Endothelial cell of umbilical vein (primary cell): ENCODE results near the gene PHC2. TPM values are rescaled to one million over a fixed set of nuclear protein-coding genes. Genes with fewer than 3 reads are reported as not detected.
A peak's percentile ranks its signal among the peaks of the same experiment; 100 is the strongest.

Source experiments
- BruUV-seq: library from RNA; stranded (reverse); fragments of 400-500 nt; replicated peaks from 2 replicates; lab custom pipeline; 2021; lab: Mats Ljungman, UMichigan
- CTCF ChIA-PET: fragments of 300-600, 350-600 bp; sonication (Branson Sonifier 250); formaldehyde crosslinking; loops from one replicate; lab custom pipeline; 2021; ENCODE audit warnings: antibody characterized with exemption, inconsistent platforms; lab: Charles Lee
- POLR2A ChIA-PET: fragments of 300-600, 350-600 bp; sonication (Branson Sonifier 250); formaldehyde crosslinking; loops from one replicate; lab custom pipeline; 2021; ENCODE audit warnings: antibody characterized with exemption, inconsistent platforms; lab: Charles Lee
- DNase-seq: peaks from one replicate; pipeline ENCODE4 v3.0.0-alpha.2; 2011; ENCODE audit warnings: low read depth, low spot score
- FAIRE-seq: peaks from 2 replicates; lab custom pipeline; 2011; peaks lifted over from hg19 to GRCh38; lab: Jason Lieb, UNC
- H2AFZ ChIP-seq: 2 replicates; pipeline ENCODE4 v1.6.0; 2012; ENCODE audit warnings: low read depth, low read length, control low read depth, inconsistent platforms
- H3K27ac ChIP-seq: 2 replicates; pipeline ENCODE4 v1.5.1; 2011; ENCODE audit warnings: low read depth, mild to moderate bottlenecking, control low read depth, low read length, moderate library complexity; ENCODE audit not compliant: insufficient read depth
- H3K27me3 ChIP-seq, 2 experiments: 2 replicates each; pipeline versions ENCODE4 v1.6.0 to v1.6.1; 2011; ENCODE audit warnings: low read length in 2 of 2, mixed read lengths in 1 of 2; ENCODE audit not compliant: control insufficient read depth in 2 of 2, insufficient read depth in 2 of 2
- H3K36me3 ChIP-seq, 2 experiments: 2 replicates in 1 of 2; 3 replicates in 1 of 2; pipeline ENCODE4 v1.5.1; 2011; ENCODE audit warnings: low read length in 2 of 2, mild to moderate bottlenecking in 1 of 2, moderate library complexity in 1 of 2; ENCODE audit not compliant: control insufficient read depth in 2 of 2, insufficient read depth in 2 of 2; ENCODE audit errors: extremely low read depth in 1 of 2
- H3K4me1 ChIP-seq: 3 replicates; pipeline ENCODE4 v1.5.1; 2011; ENCODE audit warnings: mild to moderate bottlenecking, low read length; ENCODE audit not compliant: control insufficient read depth, insufficient read depth; ENCODE audit errors: extremely low read depth
- H3K4me2 ChIP-seq: 2 replicates; pipeline ENCODE4 v1.6.1; 2011; ENCODE audit warnings: low read length, control low read depth, mixed read lengths; ENCODE audit not compliant: insufficient read depth
- H3K4me3 ChIP-seq, 3 experiments: fragments of 200-600 bp in 1 of 3; sonication (generic), shearing (Covaris generic) in 1 of 3; replicated peaks in 1 of 3; 2 replicates each; pipeline ENCODE4 v1.5.1; 2011 to 2016; ENCODE audit warnings: control low read depth in 3 of 3, low read length in 3 of 3, mild to moderate bottlenecking in 2 of 3, inconsistent platforms in 1 of 3, low read depth in 1 of 3, moderate library complexity in 1 of 3; ENCODE audit not compliant: insufficient read depth in 1 of 3
- H3K79me2 ChIP-seq: 2 replicates; pipeline ENCODE4 v1.6.0; 2012; ENCODE audit warnings: low read length, inconsistent platforms; ENCODE audit not compliant: control insufficient read depth, insufficient read depth
- H3K9ac ChIP-seq: replicated peaks from 2 replicates; pipeline ENCODE3; 2011; ENCODE audit warnings: low read length, control low read depth; ENCODE audit not compliant: insufficient read depth; ENCODE audit errors: extremely low read depth
- H3K9me1 ChIP-seq: replicated peaks from 3 replicates; pipeline ENCODE4 v1.6.0; 2011; ENCODE audit warnings: mild to moderate bottlenecking, low read length; ENCODE audit not compliant: control insufficient read depth, insufficient read depth; ENCODE audit errors: extremely low read depth
- H3K9me3 ChIP-seq: replicated peaks from 2 replicates; pipeline ENCODE4 v1.5.1; 2012; ENCODE audit warnings: low read length, inconsistent platforms; ENCODE audit not compliant: control insufficient read depth, insufficient read depth
- H4K20me1 ChIP-seq: replicated peaks from 2 replicates; pipeline ENCODE3; 2011; ENCODE audit warnings: mild to moderate bottlenecking, low read length; ENCODE audit not compliant: control insufficient read depth, insufficient read depth; ENCODE audit errors: extremely low read depth
- EZH2 ChIP-seq: IDR thresholded peaks from 2 replicates; pipeline ENCODE4 v1.6.1; 2012; ENCODE audit warnings: borderline replicate concordance, low read depth, mild to moderate bottlenecking, moderate library complexity, low read length, inconsistent platforms; ENCODE audit not compliant: severe bottlenecking
- FOS ChIP-seq: IDR thresholded peaks from 2 replicates; pipeline ENCODE4 v1.6.1; 2011; ENCODE audit warnings: mild to moderate bottlenecking, low read length, moderate library complexity, borderline replicate concordance; ENCODE audit not compliant: insufficient read depth
- JUN ChIP-seq: IDR thresholded peaks from 2 replicates; pipeline ENCODE4 v1.6.1; 2011; ENCODE audit warnings: borderline replicate concordance, low read depth; ENCODE audit not compliant: insufficient read length, insufficient read depth
- MYC ChIP-seq: IDR thresholded peaks from one replicate; pipeline ENCODE4 v1.6.1; 2011; ENCODE audit warnings: mild to moderate bottlenecking, low read depth, low read length
- POLR2A ChIP-seq: IDR thresholded peaks from 2 replicates; pipeline ENCODE4 v1.6.1; 2012; ENCODE audit warnings: low read depth, mild to moderate bottlenecking, control low read depth, low read length
- POLR2AphosphoS5 ChIP-seq: IDR thresholded peaks from 2 replicates; pipeline ENCODE4 v1.6.1; 2012; ENCODE audit warnings: low read depth, mild to moderate bottlenecking, control low read depth, low read length, moderate library complexity; ENCODE audit not compliant: insufficient read depth
- dilution Hi-C: fragments of 300-500 bp; cut with MboI; formaldehyde crosslinking; loops from one replicate; pipeline ENCODE4 v1.15.0; 2019; ENCODE audit warnings: low sequenced_read_pairs; ENCODE audit not compliant: extremely low pct_ligation_motif_present
- intact Hi-C: fragments of 100-400 bp; cut with micrococcal nuclease; formaldehyde crosslinking; loops from one replicate; pipeline ENCODE4 v1.10.0; 2022
- polyA plus RNA-seq, 4 experiments: library from polyadenylated mRNA; depleted of rRNA in 3 of 4; stranded (reverse) in 3 of 4; unstranded in 1 of 4; fragments of >200 nt; gene quantifications; 2 replicates each; pipeline versions ENCODE4 v1.2.1 to v1.2.3, GENCODE V29; 2011 to 2012; ENCODE audit warnings: missing spikeins in 1 of 4
- total RNA-seq: library from RNA; stranded (reverse); gene quantifications from 2 replicates; pipeline ENCODE4 v1.2.3, GENCODE V29; 2021
- TF ChIP-seq, protein P1 (sequence below), 2 donors: IDR thresholded peaks; 1 replicate in 1 of 2; 2 replicates in 1 of 2; pipeline ENCODE4 v1.5.1; 2011; ENCODE audit warnings: low read length in 2 of 2, mild to moderate bottlenecking in 2 of 2, moderate library complexity in 2 of 2, control low read depth in 1 of 2, inconsistent platforms in 1 of 2, low read depth in 1 of 2; ENCODE audit not compliant: insufficient read depth in 1 of 2; ENCODE audit errors: extremely low read depth in 1 of 2
- TF ChIP-seq, protein P2 (sequence below): IDR thresholded peaks from 2 replicates; pipeline ENCODE4 v1.6.1; 2011; ENCODE audit not compliant: insufficient read depth, insufficient read length

The PHC2 gene
- total and polyA plus RNA-seq, 2 donors (not counting 3 experiments of a cell fraction or from before 2014, with no cell fraction given): 65.6 to 79.0 TPM

DNA sequence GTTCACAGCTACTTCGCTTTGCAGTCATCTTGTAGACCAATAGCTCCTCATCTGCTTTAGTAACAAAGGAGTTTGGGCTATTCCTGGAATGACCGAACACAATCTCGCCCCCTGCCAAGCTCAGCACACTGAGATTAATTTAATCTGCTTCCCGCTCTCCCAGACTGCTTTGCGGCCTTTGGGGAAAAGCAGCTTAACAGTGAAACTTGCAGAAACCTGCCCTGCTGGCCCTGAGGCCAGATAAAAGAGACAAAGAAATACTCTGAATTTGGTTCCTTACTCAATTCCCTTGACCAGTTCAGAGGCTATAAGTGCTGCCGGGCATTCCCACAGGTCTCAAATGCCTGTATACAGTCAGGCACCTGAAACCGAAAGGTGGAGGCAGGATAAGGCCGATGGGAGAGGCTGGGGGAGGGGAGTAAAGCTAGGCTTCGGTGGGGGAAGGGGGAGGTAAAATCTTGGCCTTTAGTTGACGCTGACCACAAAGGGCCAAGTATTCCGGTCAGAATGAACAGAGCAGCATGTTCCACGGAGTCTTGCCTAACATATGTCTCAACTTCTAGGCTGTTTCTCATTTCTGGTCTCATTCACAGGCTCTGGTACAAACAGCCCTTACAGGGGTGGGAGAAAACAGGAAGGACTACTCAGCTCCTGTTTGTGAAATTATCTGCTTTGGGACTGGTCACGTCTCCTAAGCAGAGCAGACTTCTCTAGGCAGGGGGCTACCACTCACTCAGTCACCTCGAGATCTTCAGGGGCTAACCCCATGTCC is 92.3 kb downstream of the PHC2 start:
- intact Hi-C loops: loop anchor here (1.0 kb wide), 1 partner anchor 43 kb away; no protein-coding TSS in a partner anchor
- peaks cover 68% of the 10 kb centered on the region for H3K4me1 ChIP-seq
- H4K20me1 ChIP-seq: peaks cover 6% of the 10 kb centered on the region
- H3K9ac ChIP-seq: no peak overlapping the region
- H3K4me2 ChIP-seq: peak overlapping the region; percentile 4
- TF ChIP-seq, protein P1, sequence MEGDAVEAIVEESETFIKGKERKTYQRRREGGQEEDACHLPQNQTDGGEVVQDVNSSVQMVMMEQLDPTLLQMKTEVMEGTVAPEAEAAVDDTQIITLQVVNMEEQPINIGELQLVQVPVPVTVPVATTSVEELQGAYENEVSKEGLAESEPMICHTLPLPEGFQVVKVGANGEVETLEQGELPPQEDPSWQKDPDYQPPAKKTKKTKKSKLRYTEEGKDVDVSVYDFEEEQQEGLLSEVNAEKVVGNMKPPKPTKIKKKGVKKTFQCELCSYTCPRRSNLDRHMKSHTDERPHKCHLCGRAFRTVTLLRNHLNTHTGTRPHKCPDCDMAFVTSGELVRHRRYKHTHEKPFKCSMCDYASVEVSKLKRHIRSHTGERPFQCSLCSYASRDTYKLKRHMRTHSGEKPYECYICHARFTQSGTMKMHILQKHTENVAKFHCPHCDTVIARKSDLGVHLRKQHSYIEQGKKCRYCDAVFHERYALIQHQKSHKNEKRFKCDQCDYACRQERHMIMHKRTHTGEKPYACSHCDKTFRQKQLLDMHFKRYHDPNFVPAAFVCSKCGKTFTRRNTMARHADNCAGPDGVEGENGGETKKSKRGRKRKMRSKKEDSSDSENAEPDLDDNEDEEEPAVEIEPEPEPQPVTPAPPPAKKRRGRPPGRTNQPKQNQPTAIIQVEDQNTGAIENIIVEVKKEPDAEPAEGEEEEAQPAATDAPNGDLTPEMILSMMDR (IDR thresholded peaks at IDR 0.05; ENCODE audit: extremely low read depth in 1 of 2, insufficient read depth in 1 of 2, low read depth in 1 of 2, low read length in 2 of 2): no peak
- peak; percentile 26 for TF ChIP-seq POLR2AphosphoS5
- dilution Hi-C loops: no loop called here
- peak; percentile 66 for DNase-seq
- no peaks in the 10 kb centered on the region for H3K9me1 ChIP-seq
- no peak overlapping the region for H2AFZ ChIP-seq
- BruUV-seq: no TSS peak
- no peak overlapping the region for H3K4me3 ChIP-seq
- peaks cover 94% of the 10 kb centered on the region for H3K79me2 ChIP-seq
- no peaks in the 10 kb centered on the region for H3K9me3 ChIP-seq
- no peaks in the 10 kb centered on the region for H3K27me3 ChIP-seq
- no peak overlapping the region for H3K27ac ChIP-seq
- H3K36me3 ChIP-seq: peaks cover under 1 to 5% of the 10 kb centered on the region in 2 experiments
- ChIA-PET POLR2A (interaction anchor here (1.5 to 2.0 kb wide), 2 partner anchors 9 to 11 kb away, joined by 5 to 7 read pairs; no protein-coding TSS in a partner anchor), CTCF (interaction anchor here (0.9 to 2.7 kb wide), 8 partner anchors 9 to 43 kb away, joined by 3 to 15 read pairs (median 3); no protein-coding TSS in a partner anchor)
- peak; percentile 61 for FAIRE-seq

- H3K36me3 ChIP-seq: peaks cover 4 to 7% of the 10 kb centered on the region in 2 experiments
- H2AFZ ChIP-seq: no peak overlapping the region
- no peak overlapping the region for H3K4me3 ChIP-seq
Observed at GRCh38 chr1:33338048-33338439, 92.9 kb downstream of the PHC2 start.

More at GRCh38 chr1:33338048-33338439, 92.9 kb downstream of the PHC2 start:
- H3K9me3 ChIP-seq: no peaks in the 10 kb centered on the region
- H3K4me1 ChIP-seq: peaks cover 64% of the 10 kb centered on the region
- no peak overlapping the region for H3K4me2 ChIP-seq
- no peak overlapping the region for H3K27ac ChIP-seq
- H3K79me2 ChIP-seq: peaks cover 96% of the 10 kb centered on the region
- CTCF ChIA-PET: interaction anchor here (0.9 to 2.7 kb wide), 7 partner anchors 9 to 43 kb away, joined by 3 to 15 read pairs (median 3); no protein-coding TSS in a partner anchor
- TF ChIP-seq, protein P2, sequence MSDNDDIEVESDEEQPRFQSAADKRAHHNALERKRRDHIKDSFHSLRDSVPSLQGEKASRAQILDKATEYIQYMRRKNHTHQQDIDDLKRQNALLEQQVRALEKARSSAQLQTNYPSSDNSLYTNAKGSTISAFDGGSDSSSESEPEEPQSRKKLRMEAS: no peak
- TF ChIP-seq JUN (no peak), MYC (no peak), POLR2A (no peak), FOS (no peak), POLR2AphosphoS5 (no peak), EZH2 (no peak)
- TF ChIP-seq, protein P1 (IDR thresholded peaks at IDR 0.05; ENCODE audit: extremely low read depth in 1 of 2, insufficient read depth in 1 of 2, low read depth in 1 of 2, low read length in 2 of 2): no peak
- POLR2A ChIA-PET: interaction anchor here (1.5 to 2.0 kb wide), 2 partner anchors 9 to 12 kb away, joined by 5 to 7 read pairs; no protein-coding TSS in a partner anchor
- intact Hi-C loops (no loop called here), dilution Hi-C loops (no loop called here)
- H3K27me3 ChIP-seq: no peaks in the 10 kb centered on the region
- peaks cover 6% of the 10 kb centered on the region for H4K20me1 ChIP-seq
- DNase-seq (no peak), FAIRE-seq (no peak)
- H3K9ac ChIP-seq: no peak overlapping the region
- no TSS peak for BruUV-seq
- no peaks in the 10 kb centered on the region for H3K9me1 ChIP-seq
